ENCODE data around the gene TGFA.
"Not testable (repeated sequence)": the region's sequence is repeated elsewhere in the genome, so short reads cannot be mapped to it uniquely, and the experiment has no call there.

Gene TGFA

GRCh38 chr2:70494293-70494886 lies 59.2 kb downstream of the TGFA start:
- DNase-seq: no peak

- DNase-seq: no peak
Observed at GRCh38 chr2:70490381-70490780, 63.2 kb downstream of the TGFA start.

GRCh38 chr2:70489165-70489564 lies 64.5 kb downstream of the TGFA start:
- no peak for DNase-seq

GRCh38 chr2:70484086-70484485 lies 69.5 kb downstream of the TGFA start:
- no peak for DNase-seq

- no peak for DNase-seq
Observed at GRCh38 chr2:70482401-70482800, 71.2 kb downstream of the TGFA start.

- DNase-seq: no peak
Observed at GRCh38 chr2:70480468-70480867, 73.2 kb downstream of the TGFA start.

- no peak for DNase-seq
Observed at GRCh38 chr2:70479816-70480215, 73.8 kb downstream of the TGFA start.

GRCh38 chr2:70477441-70477844 lies 76.2 kb downstream of the TGFA start:
- DNase-seq: no peak

GRCh38 chr2:70475266-70475665 lies 78.4 kb downstream of the TGFA start:
- DNase-seq: no peak

GRCh38 chr2:70474256-70474848 lies 79.3 kb downstream of the TGFA start:
- no peak for DNase-seq

- no peak for DNase-seq
Observed at GRCh38 chr2:70473101-70473722, 80.4 kb downstream of the TGFA start.

- DNase-seq: peak; percentile 82
Observed at GRCh38 chr2:70472221-70472890, 81.3 kb downstream of the TGFA start.

- no peak for DNase-seq
Observed at GRCh38 chr2:70471129-70471528, 82.5 kb downstream of the TGFA start.

GRCh38 chr2:70469961-70470360 lies 83.7 kb downstream of the TGFA start:
- no peak for DNase-seq

- DNase-seq: no peak
Observed at GRCh38 chr2:70469435-70469834, 84.2 kb downstream of the TGFA start.

- DNase-seq: no peak
Observed at GRCh38 chr2:70468878-70469277, 84.7 kb downstream of the TGFA start.

GRCh38 chr2:70467831-70468779 lies 85.5 kb downstream of the TGFA start:
- DNase-seq: no peak

GRCh38 chr2:70467237-70467636 lies 86.4 kb downstream of the TGFA start:
- no peak for DNase-seq

- DNase-seq: not testable (repeated sequence)
Observed at GRCh38 chr2:70466647-70467046, 87.0 kb downstream of the TGFA start.

GRCh38 chr2:70463997-70464396 lies 89.6 kb downstream of the TGFA start:
- no peak for DNase-seq

GRCh38 chr2:70463581-70463980 lies 90.0 kb downstream of the TGFA start:
- DNase-seq: no peak

GRCh38 chr2:70461981-70462876 lies 91.4 kb downstream of the TGFA start:
- no peak for DNase-seq
